ENCODE data around the gene ZFP62.

ZFP62 gene

GRCh38 chr5:180817893-180818674, 43.0 kb downstream of the ZFP62 start:
- no peak for DNase-seq
- TF ChIP-seq GATA1 (IDR thresholded peaks at IDR 0.05; ENCODE audit: low read depth, low read length) (no peak), POLR2A (IDR thresholded peaks at IDR 0.05; ENCODE audit: low read length) (no peak)

- no peak for TF ChIP-seq GATA1 (IDR thresholded peaks at IDR 0.05; ENCODE audit: low read depth, low read length)
- TF ChIP-seq POLR2A (IDR thresholded peaks at IDR 0.05; ENCODE audit: low read length) = no peak
- DNase-seq = no peak
Observed at GRCh38 chr5:180816608-180817534, 44.2 kb downstream of the ZFP62 start.

DNA sequence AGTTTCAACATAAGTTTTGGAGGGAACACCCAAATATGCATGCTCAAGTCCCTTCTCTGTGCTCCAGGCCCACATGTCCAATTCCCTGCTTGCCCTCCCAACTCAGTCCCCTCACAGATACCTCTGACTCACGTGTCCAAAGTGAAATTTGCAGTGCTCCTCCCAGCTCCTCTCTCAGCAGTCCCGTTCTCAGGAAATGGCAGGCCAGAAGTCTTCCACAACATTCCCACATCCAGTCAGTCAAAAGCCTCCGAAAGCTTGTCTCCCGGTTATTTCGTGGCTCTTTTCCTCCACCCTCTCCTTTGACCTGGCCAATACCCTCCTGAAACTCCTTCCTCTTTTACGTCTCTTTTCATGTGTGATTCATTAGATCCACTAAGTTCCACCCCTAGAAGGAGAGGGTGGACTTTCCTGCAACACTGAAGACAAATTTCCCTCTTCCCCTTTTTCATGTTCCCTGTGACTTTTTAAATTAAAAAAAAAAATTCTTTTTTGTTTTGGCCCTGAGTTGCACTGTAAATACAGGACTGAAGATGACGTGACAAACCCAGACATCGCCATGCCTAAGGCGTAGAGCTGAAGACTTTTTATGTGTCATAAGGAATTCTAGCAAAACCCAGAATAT, 45.7 kb downstream of the ZFP62 start:
- no peak for DNase-seq
- no peak for TF ChIP-seq POLR2A (IDR thresholded peaks at IDR 0.05; ENCODE audit: low read length)

DNA sequence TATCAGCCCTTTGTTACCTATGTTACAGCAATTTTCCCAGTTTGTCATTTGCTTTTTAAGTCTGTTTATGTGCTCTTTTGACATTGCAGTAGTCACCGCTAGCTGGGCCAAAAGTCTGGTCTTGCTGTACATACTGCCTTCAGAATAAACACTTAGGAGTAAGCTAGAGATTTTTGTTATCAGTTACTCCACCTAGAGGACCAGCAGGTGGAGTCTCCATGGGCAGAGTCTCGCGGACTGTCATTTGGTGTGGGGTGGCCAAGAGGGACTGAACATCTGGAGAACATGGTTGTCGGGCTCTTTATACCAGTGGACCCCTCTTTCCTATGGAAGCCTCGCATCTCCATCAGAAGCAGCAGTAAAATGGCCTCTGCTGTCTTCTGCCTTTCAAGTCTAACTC, 47.7 kb downstream of the ZFP62 start:
- DNase-seq = no peak
- TF ChIP-seq POLR2A (IDR thresholded peaks at IDR 0.05; ENCODE audit: low read length) = no peak
- TF ChIP-seq GATA1 (IDR thresholded peaks at IDR 0.05; ENCODE audit: low read depth, low read length) = no peak

DNA sequence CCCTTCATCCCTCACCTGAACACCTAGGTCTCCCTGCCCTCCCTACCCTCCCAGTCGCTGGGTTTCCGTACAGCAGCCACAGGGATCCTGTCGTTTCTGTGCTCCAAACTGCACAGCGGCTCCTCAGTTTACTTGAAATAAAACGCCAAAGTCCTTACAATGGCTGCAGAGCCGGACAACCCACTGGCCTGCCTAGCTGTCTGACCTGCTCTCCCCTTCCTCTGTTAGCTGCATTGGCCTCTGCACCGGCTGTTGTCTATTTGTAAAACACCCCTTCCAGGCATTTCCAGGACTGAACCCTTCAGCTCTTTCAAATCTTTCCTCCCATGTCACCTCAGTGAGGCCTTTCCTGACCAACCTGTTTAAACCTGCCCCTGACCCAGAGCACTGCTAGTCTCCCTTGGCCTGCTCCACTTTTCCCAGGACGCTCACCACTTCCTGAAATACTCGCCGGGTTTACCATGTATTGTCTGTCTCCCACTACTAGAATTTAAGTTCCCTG, 49.4 kb downstream of the ZFP62 start:
- TF ChIP-seq GATA1 (IDR thresholded peaks at IDR 0.05; ENCODE audit: low read depth, low read length) (no peak), POLR2A (IDR thresholded peaks at IDR 0.05; ENCODE audit: low read length) (no peak)
- no peak for DNase-seq

DNA sequence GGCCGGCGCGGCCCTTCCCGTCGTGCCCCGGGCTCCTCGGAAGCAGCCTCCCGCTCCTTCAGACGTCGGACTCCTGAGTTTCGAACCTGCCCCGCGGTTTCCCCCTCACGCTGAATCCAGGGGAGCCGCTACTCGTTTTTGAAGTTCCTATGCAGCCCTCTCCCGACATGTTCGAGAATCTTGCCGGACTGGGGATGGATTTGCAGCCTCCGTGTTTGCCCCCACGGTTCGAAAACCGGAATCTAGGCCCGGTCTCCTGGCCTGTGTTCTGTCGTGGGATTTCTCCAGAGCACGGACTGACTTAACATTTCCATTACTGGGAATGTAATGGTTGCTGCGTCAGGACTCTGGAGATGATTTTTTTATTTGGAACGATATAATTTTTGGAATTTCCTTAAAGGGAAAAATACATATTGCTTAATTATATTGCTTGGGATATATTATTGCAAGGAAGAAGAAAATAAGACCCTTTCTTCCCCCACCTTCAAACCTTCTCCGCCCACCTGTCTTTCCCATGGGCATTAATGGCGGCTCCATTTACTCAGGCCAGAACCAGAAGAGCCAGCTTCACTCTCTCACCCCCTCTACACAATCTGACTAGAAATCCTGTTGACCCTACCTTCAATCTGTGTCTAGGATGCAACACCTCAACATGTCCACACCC, 50.0 kb downstream of the ZFP62 start:
- peak in 1 of 2 experiments; percentile 83 for DNase-seq
- TF ChIP-seq GATA1 (IDR thresholded peaks at IDR 0.05; ENCODE audit: low read depth, low read length) (no peak), POLR2A (IDR thresholded peaks at IDR 0.05; ENCODE audit: low read length) (no peak)

DNA sequence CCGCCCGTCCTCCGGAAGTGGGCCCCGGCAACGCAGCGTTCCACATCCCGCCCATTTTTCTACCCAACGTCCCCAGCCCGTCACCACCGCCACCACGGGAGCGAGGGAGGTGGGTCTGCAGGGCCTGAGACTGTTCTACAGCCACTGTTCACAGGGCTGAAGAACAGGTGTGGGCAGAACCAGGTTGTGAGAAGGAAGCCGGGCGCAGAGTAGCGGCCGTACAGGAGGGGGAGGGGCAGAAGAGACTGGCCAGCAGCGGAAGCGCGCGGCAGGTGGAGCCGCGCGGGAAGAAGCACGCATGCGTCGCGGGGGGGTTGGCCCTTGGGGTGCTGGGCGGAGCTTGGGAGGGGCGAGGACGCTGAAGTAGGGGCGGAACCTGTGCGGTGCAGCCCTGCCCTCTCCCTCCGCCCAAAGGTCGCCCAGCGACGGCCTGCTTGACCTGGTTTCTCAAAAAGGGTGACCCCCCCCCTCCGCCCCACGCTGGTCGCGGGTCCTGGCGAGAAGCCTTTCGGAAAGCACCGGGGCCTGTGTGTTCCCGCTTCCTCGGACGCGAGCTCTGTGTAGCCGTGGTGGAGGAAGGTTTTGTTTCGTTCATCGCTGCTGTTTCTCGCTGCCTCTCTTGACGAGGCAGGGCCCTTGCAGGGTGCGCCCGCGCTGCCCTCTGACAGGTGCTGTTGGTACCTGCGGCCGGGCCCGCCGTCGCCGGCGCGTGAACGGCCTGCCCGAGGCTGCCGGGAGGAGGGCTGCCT, 50.7 kb downstream of the ZFP62 start:
- peak; percentile 97 to 99 for DNase-seq
- no peak for TF ChIP-seq GATA1 (IDR thresholded peaks at IDR 0.05; ENCODE audit: low read depth, low read length)
- TF ChIP-seq POLR2A (IDR thresholded peaks at IDR 0.05; ENCODE audit: low read length) = peak; percentile 81

GRCh38 chr5:180809403-180810209, 51.5 kb downstream of the ZFP62 start:
- TF ChIP-seq GATA1 (IDR thresholded peaks at IDR 0.05; ENCODE audit: low read depth, low read length) (no peak), POLR2A (IDR thresholded peaks at IDR 0.05; ENCODE audit: low read length) (no peak)
- DNase-seq = peak; percentile 93 to 94

DNA sequence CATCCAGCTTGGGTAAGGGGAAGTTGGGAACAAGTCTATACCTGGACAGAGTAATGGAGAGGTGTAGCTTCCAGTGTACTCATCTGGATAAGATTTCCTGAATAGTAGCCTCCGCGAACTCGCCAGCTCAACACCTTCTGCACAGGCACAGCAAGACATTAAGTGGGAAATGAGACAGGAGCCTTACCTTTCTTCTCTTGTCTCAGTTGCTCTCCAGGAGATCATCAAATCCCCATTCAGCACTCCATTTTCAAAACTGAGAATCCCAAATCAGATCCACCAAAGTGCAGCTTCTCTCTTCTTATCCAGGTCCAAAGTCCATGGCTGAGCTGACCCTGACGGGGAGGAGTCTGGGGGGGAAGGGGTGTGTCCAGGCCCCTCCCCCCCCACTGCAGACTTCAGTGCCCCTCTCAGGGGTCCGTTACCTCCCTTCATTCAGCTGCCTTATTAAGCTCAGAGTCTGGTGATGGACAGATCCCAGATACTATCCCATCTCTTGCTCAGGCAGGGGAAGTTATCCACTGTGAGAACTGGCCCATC, 52.5 kb downstream of the ZFP62 start:
- DNase-seq = peak in 1 of 2 experiments; percentile 33
- TF ChIP-seq GATA1 (IDR thresholded peaks at IDR 0.05; ENCODE audit: low read depth, low read length) = no peak
- no peak for TF ChIP-seq POLR2A (IDR thresholded peaks at IDR 0.05; ENCODE audit: low read length)

GRCh38 chr5:180807654-180808414, 53.2 kb downstream of the ZFP62 start:
- DNase-seq = no peak
- no peak for TF ChIP-seq POLR2A (IDR thresholded peaks at IDR 0.05; ENCODE audit: low read length)
- TF ChIP-seq GATA1 (IDR thresholded peaks at IDR 0.05; ENCODE audit: low read depth, low read length) = no peak

- DNase-seq = no peak
- TF ChIP-seq POLR2A (IDR thresholded peaks at IDR 0.05; ENCODE audit: low read length) = no peak
- TF ChIP-seq GATA1 (IDR thresholded peaks at IDR 0.05; ENCODE audit: low read depth, low read length) = no peak
Observed at GRCh38 chr5:180807046-180807445, 54.0 kb downstream of the ZFP62 start.
